ENCODE measurements around the gene ELN. TPM values are rescaled to one million over a fixed set of nuclear protein-coding genes. Genes with fewer than 3 reads are reported as not detected.
A peak's percentile ranks its signal among the peaks of the same experiment; 100 is the strongest.

Gene ELN
- total RNA-seq, 1 experiment from 2014 or later: not detected

DNA sequence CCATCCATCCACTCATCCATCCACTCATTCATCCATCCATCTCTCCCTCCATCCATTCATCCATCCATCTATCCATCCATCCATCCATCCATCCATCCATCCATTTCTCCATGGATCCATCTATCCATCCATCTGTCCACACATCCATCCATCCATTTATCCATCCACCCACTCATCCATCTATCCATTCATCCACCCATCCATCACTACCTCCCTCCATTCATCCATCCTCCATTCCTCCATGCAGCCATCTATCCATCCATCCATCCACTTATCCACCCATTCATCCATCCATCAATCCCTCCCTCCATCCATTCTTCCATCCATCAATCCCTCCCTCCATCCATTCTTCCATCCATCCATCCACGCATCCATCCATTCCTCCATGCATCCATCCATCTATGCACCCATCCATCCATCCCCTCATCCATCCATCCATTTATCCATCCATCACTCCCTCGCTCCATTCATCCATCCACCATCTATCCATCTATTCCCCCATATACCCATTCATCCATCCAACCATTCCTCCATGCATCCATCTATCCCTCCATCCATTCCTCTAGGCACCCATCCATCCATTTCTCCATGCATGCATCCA lies 21.1 kb downstream of the ELN start:
- no peak overlapping the region for H3K27ac ChIP-seq
- no peaks in the 10 kb centered on the region for H3K9me3 ChIP-seq (replicated peaks)

DNA sequence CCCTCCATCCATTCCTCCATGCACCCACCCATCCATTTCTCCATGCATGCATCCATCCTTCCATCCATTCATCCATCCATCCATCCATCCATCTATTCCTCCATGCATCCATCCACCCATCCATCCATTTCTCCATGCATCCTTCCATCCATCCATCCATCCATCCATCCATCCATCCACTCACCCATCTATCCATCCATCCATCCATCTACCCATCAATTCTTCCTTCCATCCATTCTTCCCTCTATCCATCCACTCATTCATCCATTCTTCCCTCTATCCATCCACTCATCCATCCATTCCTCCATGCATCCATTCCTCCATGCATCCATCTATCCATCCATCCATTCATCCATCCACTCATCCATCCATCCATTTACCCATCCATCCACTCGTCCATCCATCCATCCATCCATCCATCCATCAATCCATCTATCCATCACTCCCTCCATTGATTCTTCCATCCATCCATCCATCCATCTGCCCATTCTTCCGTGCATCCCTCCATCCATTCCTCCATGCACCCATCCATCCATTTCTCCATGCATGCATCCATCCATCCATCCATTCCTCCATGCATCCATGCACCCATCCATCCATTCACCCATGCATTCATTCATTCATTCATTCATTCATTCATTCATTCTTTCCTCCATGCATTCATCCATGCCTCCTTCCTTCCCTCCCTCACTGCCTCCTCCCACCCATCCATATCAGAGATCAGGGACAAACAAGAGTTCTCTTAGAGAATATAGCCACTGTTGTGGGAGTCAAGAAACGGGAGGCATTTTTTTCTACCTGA lies 22.2 kb downstream of the ELN start:
- no peaks in the 10 kb centered on the region for H3K36me3 ChIP-seq
- no peak for DNase-seq (ENCODE audit: low read depth in 1 of 2, low spot score in 2 of 2)
- no peak overlapping the region for H3K27ac ChIP-seq
- H3K4me3 ChIP-seq: no peak overlapping the region
- H3K4me1 ChIP-seq (replicated peaks): peaks cover 6% of the 10 kb centered on the region
- H3K9me3 ChIP-seq (replicated peaks): no peaks in the 10 kb centered on the region
- H3K27me3 ChIP-seq (replicated peaks): no peaks in the 10 kb centered on the region

More for the DNA sequence above, 21.1 kb downstream of the ELN start:
- Histone ChIP-seq H3K36me3 (no peaks in the 10 kb centered on the region), H3K4me3 (no peak overlapping the region), H3K4me1 (replicated peaks) (peaks cover 17% of the 10 kb centered on the region), H3K27me3 (replicated peaks) (no peaks in the 10 kb centered on the region)
- DNase-seq (ENCODE audit: low read depth in 1 of 2, low spot score in 2 of 2): no peak

GRCh38 chr7:74051193-74051592 lies 23.2 kb downstream of the ELN start:
- H3K27me3 ChIP-seq (replicated peaks): no peaks in the 10 kb centered on the region
- H3K36me3 ChIP-seq: no peaks in the 10 kb centered on the region
- H3K9me3 ChIP-seq (replicated peaks): no peaks in the 10 kb centered on the region
- no peak for DNase-seq (ENCODE audit: low read depth in 1 of 2, low spot score in 2 of 2)
- H3K27ac ChIP-seq: no peak overlapping the region
- H3K4me3 ChIP-seq: no peak overlapping the region
- 0 out of 2 replicates have a peak, but pooled peaks cover 4% of the 10 kb centered on the region for H3K4me1 ChIP-seq (replicated peaks)

DNA sequence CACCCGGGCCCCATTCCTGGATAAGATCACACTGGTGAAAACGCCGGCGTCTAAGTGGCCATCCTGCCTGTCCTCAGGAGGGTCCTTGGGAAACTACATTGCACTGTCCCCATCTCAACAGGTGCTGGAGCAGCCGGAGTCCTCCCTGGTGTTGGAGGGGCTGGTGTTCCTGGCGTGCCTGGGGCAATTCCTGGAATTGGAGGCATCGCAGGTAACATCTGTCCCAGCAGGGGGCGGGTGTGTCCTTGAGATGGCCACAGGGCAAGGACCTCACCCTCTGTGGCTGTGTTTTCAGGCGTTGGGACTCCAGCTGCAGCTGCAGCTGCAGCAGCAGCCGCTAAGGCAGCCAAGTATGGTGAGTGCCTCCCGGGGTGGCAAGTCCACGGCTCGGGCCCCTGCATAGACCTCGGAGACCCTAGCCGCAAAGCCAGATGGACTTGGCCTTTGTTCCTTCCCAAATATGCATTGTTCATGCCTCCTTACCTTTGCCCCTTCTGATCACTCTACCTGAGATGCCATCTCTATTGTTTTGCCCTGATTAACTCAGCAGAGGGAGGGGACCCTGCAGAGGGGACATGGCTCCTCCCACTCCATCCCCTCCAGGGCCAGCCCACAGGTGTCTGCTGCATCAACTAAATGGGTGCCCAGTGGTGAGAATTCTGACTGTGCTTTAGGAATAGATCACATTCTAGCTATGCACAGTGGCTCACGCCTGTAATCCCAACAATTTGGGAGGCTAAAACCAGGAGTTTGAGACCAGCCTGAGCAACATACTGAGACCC lies 23.8 kb downstream of the ELN start:
- Histone ChIP-seq H3K27me3 (replicated peaks) (no peaks in the 10 kb centered on the region), H3K27ac (no peak overlapping the region), H3K4me1 (replicated peaks) (0 out of 2 replicates have a peak, but pooled peaks cover 4% of the 10 kb centered on the region), H3K4me3 (no peak overlapping the region), H3K36me3 (no peaks in the 10 kb centered on the region), H3K9me3 (replicated peaks) (no peaks in the 10 kb centered on the region)
- peak; percentile 23 to 68 for DNase-seq (ENCODE audit: low read depth in 1 of 2, low spot score in 2 of 2)

DNA sequence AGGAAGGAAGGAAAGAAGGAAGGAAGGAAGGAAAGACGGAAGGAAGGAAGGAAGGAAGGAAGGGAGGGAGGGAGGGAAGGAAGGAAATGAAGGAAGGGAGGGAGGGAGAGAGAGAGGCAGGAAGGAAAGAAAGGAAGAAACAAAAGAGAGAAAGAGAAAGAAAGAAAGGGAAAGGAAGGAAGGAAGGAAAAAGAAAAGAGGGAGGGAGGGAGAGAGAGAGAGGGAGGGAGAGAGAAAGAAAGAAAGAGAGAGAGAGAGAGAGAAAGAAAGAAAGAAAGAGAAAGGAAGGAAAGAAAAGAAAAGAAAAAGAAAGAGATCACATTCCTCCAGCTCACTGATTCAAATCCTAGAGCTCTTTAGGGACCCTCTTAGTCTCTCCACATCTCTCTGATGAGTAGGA lies 24.7 kb downstream of the ELN start:
- Histone ChIP-seq H3K36me3 (no peaks in the 10 kb centered on the region), H3K27me3 (replicated peaks) (no peaks in the 10 kb centered on the region), H3K4me1 (replicated peaks) (0 out of 2 replicates have a peak, but pooled peaks cover 4% of the 10 kb centered on the region), H3K9me3 (replicated peaks) (no peaks in the 10 kb centered on the region), H3K27ac (no peak overlapping the region), H3K4me3 (no peak overlapping the region)
- DNase-seq (ENCODE audit: low read depth in 1 of 2, low spot score in 2 of 2): no peak

DNA sequence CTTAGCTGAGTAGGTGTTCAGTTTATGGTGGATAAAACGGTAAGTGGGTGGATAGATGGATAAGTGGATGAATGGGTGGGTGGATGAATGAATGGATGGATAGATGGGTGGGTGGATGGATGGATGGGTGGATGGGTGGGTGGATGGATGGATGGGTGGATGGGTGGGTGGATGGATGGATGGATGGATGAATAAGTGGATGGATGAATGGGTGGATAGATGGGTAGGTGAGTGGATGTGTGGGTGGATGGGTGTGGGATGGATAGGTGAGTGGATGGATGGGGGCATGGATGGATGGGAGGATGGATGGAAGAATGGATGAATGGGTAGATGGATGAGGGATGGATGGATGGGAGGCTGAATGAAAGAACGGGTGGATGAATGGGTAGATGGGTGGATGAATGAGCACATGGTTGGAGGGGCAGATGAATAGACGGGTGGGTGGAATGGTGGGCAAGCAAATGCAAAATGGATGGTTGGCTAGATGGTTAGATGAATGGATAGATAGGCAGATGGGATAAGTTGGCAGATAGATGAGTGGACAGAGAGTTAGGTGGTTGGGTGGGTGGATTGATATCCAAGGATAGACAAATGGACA lies 25.7 kb downstream of the ELN start:
- H3K9me3 ChIP-seq (replicated peaks): no peaks in the 10 kb centered on the region

GRCh38 chr7:74056096-74056915 lies 28.3 kb downstream of the ELN start:
- Histone ChIP-seq H3K9me3 (replicated peaks) (no peaks in the 10 kb centered on the region), H3K27ac (no peak overlapping the region), H3K36me3 (no peaks in the 10 kb centered on the region), H3K4me1 (replicated peaks) (0 out of 2 replicates have a peak, but pooled peaks cover 3% of the 10 kb centered on the region), H3K4me3 (no peak overlapping the region), H3K27me3 (replicated peaks) (no peaks in the 10 kb centered on the region)
- DNase-seq (ENCODE audit: low read depth in 1 of 2, low spot score in 2 of 2): no peak

More for the DNA sequence above, 25.7 kb downstream of the ELN start:
- Histone ChIP-seq H3K4me3 (no peak overlapping the region), H3K4me1 (replicated peaks) (0 out of 2 replicates have a peak, but pooled peaks cover 4% of the 10 kb centered on the region), H3K36me3 (no peaks in the 10 kb centered on the region), H3K27me3 (replicated peaks) (no peaks in the 10 kb centered on the region), H3K27ac (no peak overlapping the region)
- no peak for DNase-seq (ENCODE audit: low read depth in 1 of 2, low spot score in 2 of 2)

DNA sequence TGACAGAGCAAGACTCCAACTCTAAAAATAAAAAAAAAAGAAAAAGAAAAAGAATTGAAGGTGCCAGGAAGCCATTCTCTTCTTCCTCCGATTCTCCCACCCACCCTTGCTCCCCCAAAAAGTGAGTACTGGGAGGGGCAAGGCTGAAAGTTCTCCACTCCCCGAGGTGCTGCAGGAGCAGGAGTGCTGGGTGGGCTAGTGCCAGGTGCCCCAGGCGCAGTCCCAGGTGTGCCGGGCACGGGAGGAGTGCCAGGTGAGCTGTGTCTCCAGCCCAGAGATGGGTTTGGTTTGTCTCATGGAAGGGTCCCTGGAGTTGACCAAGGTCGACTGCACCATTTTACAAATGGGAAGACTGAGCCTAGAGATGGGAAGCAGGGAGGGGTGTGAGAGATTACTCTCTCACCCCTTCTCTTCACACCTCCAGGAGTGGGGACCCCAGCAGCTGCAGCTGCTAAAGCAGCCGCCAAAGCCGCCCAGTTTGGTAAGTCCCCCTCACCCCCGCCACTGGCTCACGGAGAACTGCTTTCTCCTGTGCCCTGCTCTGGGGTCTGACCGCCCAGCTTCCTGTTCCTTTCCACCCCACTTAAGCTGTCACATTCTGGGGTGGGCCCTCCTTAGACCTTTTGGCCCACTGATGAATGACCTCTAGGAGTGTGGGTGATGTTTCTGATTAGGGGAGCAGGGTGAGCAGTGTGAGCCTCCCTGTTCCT lies 29.4 kb downstream of the ELN start:
- Histone ChIP-seq H3K27ac (no peak overlapping the region), H3K36me3 (no peaks in the 10 kb centered on the region), H3K9me3 (replicated peaks) (no peaks in the 10 kb centered on the region), H3K27me3 (replicated peaks) (no peaks in the 10 kb centered on the region), H3K4me1 (replicated peaks) (peaks cover 9% of the 10 kb centered on the region), H3K4me3 (no peak overlapping the region)
- DNase-seq (ENCODE audit: low read depth in 1 of 2, low spot score in 2 of 2): no peak

GRCh38 chr7:74057987-74058386 lies 30.0 kb downstream of the ELN start:
- Histone ChIP-seq H3K4me1 (replicated peaks) (peaks cover 11% of the 10 kb centered on the region), H3K9me3 (replicated peaks) (no peaks in the 10 kb centered on the region), H3K36me3 (no peaks in the 10 kb centered on the region), H3K4me3 (no peak overlapping the region), H3K27me3 (replicated peaks) (no peaks in the 10 kb centered on the region), H3K27ac (no peak overlapping the region)
- no peak for DNase-seq (ENCODE audit: low read depth in 1 of 2, low spot score in 2 of 2)

DNA sequence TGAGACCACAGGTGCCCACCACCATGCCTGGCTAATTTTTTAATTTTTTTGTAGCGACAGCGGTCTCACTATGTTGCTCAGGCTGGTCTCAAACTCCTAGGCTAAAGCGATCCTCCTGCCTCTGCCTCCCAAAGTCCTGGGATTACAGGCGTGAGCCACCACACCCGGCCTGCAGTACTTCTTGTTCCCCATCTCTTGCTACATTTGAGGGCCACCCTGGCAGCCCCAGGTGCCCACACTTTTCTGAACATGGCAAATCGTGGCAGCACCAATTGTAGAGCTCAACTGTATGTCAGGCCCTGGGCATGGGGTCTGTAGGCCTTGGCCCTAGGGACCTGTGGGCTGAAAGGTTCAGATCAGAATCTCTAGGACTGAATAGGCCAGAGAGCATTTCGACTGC lies 30.5 kb downstream of the ELN start:
- Histone ChIP-seq H3K4me1 (replicated peaks) (peaks cover 11% of the 10 kb centered on the region), H3K27ac (no peak overlapping the region), H3K4me3 (no peak overlapping the region), H3K27me3 (replicated peaks) (no peaks in the 10 kb centered on the region), H3K9me3 (replicated peaks) (no peaks in the 10 kb centered on the region), H3K36me3 (no peaks in the 10 kb centered on the region)
- no peak for DNase-seq (ENCODE audit: low read depth in 1 of 2, low spot score in 2 of 2)

- no peaks in the 10 kb centered on the region for H3K36me3 ChIP-seq
- H3K4me3 ChIP-seq: no peak overlapping the region
- H3K4me1 ChIP-seq (replicated peaks): peaks cover 11% of the 10 kb centered on the region
- no peak overlapping the region for H3K27ac ChIP-seq
- H3K9me3 ChIP-seq (replicated peaks): no peaks in the 10 kb centered on the region
- H3K27me3 ChIP-seq (replicated peaks): no peaks in the 10 kb centered on the region
- DNase-seq (ENCODE audit: low read depth in 1 of 2, low spot score in 2 of 2): no peak
Observed at GRCh38 chr7:74059037-74059436, 31.1 kb downstream of the ELN start.

DNA sequence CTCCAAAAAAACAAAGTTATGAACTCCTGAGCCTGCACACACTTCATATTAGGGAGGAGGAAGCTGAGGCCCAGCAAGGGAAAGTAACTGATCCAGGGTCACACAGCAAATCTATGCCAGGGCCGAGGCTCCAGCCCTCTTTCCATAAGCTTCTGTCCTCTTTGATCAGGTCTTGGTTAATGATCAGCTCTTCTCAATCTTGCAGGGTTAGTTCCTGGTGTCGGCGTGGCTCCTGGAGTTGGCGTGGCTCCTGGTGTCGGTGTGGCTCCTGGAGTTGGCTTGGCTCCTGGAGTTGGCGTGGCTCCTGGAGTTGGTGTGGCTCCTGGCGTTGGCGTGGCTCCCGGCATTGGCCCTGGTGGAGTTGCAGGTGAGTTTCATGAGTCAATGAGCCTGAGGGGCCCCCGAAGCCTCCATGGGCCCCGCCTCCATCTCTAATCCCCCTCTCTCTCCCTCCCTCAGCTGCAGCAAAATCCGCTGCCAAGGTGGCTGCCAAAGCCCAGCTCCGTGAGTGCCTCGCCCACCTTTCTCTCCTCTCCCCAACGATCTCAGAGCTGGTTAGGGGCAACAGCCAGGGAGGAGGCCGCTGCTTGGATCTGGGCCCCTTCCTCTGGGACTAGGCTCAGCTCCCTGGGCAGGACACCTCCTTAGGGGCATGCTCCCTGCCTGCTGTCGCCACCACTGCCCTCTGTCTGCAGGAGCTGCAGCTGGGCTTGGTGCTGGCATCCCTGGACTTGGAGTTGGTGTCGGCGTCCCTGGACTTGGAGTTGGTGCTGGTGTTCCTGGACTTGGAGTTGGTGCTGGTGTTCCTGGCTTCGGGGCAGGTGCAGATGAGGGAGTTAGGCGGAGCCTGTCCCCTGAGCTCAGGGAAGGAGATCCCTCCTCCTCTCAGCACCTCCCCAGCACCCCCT lies 32.0 kb downstream of the ELN start:
- Histone ChIP-seq H3K27me3 (replicated peaks) (no peaks in the 10 kb centered on the region), H3K27ac (no peak overlapping the region), H3K4me3 (no peak overlapping the region), H3K9me3 (replicated peaks) (no peaks in the 10 kb centered on the region), H3K36me3 (no peaks in the 10 kb centered on the region), H3K4me1 (replicated peaks) (peaks cover 11% of the 10 kb centered on the region)
- no peak for DNase-seq (ENCODE audit: low read depth in 1 of 2, low spot score in 2 of 2)
